Adipocyte (in vitro differentiated cells): Measurements from ENCODE around the gene SLC66A2.
"Not testable (repeated sequence)": the region's sequence is repeated elsewhere in the genome, so short reads cannot be mapped to it uniquely, and the experiment has no call there.

Source experiments
- DNase-seq: peaks from one replicate; pipeline ENCODE4 v3.0.0-alpha.2; 2015; ENCODE audit warnings: low read depth
- H3K27me3 ChIP-seq: replicated peaks from 2 replicates; pipeline ENCODE4 v1.7.0; 2013; ENCODE audit warnings: mild to moderate bottlenecking, low read length, moderate library complexity; ENCODE audit not compliant: control insufficient read depth, insufficient read depth
- H3K36me3 ChIP-seq: 2 replicates; pipeline ENCODE4 v1.7.0; 2013; ENCODE audit warnings: low read length, mild to moderate bottlenecking, moderate library complexity; ENCODE audit not compliant: control insufficient read depth, insufficient read depth, severe bottlenecking
- H3K4me1 ChIP-seq: 2 replicates; pipeline ENCODE4 v1.7.0; 2013; ENCODE audit warnings: mild to moderate bottlenecking, low read length, moderate library complexity; ENCODE audit not compliant: control insufficient read depth, insufficient read depth
- H3K4me3 ChIP-seq: 2 replicates; pipeline ENCODE4 v1.7.0; 2013; ENCODE audit warnings: mild to moderate bottlenecking, low read length, moderate library complexity
- H3K9ac ChIP-seq: 2 replicates; pipeline ENCODE4 v1.7.0; 2013; ENCODE audit warnings: mild to moderate bottlenecking, low read length, moderate library complexity
- H3K9me3 ChIP-seq: 2 replicates; pipeline ENCODE4 v1.7.0; 2013; ENCODE audit warnings: mild to moderate bottlenecking, low read length, moderate library complexity; ENCODE audit not compliant: control insufficient read depth

The SLC66A2 gene

DNA sequence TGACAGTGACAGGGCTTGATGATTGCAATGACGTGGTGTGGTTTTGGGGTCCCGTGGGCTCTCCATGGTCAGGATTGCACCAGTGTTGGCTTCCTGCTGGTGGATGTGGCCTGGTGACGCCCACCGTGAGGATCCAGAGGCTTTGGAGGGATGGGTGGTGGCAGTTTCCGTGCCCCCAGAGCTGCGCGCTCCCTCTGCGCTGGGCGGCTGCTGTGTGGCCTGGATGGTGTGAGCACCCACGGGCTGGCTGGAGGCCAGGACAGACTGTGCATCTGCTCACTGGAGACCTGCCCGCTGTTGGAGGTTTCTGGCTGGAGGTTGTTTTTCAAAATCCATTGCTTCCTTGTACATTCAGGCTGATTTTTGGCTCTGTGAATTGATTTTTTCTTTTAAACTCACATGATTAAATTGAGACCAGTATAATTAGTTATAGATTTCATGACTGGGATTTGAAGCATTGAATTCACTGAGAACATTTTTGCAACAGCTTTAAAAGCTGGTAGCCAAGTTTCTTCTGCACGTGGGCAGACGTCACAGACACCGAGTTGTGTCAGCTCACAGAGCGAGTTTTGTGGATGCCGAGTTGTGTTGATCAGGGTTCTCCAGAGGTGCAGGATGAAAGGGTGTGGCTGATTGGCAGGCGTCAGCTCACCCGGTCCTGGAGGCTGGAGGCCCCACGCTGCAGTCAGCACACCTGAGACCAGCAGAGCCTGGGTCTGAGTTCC, 81.0 kb downstream of the SLC66A2 start:
- Histone ChIP-seq H3K4me1 (no peaks in the 10 kb centered on the region), H3K9me3 (no peaks in the 10 kb centered on the region), H3K27me3 (peaks cover 29% of the 10 kb centered on the region), H3K4me3 (no peak overlapping the region), H3K36me3 (no peaks in the 10 kb centered on the region), H3K9ac (no peak overlapping the region)
- no peak for DNase-seq

DNA sequence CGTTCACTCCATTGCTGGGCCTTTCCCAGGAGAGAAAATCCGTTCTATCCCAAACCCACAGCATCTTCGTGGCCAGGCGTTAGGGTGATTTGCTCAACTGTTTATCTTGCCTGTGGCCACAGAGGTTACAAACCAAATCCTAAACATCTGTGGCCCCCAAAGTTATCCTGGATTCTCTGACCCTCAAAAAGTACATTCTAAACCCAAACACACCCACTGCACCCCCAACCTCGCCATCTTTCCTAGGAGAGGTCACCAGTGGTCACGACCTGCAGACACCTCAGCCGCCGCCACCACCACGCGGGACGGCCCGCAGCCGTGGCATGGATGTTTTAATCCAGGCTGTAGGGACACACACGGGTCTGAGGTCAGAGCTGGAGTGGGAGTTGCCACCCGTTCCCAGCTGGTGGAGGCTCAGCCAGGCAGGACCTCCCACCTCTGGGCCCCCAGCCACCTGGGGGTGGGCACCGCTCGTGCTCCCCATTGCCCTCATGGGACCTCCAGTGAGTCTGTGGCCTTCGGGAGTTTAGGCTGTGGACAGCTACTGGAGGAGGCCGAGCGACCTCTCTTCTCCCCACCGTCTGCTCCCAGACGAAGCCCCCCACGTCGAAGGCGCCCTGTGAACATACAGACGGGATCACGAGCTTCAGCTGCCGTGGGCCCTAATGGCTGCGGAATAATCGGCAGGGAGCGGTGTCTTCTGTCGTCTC, 81.7 kb downstream of the SLC66A2 start:
- Histone ChIP-seq H3K27me3 (peaks cover 23% of the 10 kb centered on the region), H3K36me3 (no peaks in the 10 kb centered on the region), H3K9ac (no peak overlapping the region), H3K4me1 (no peaks in the 10 kb centered on the region), H3K4me3 (no peak overlapping the region), H3K9me3 (no peaks in the 10 kb centered on the region)
- no peak for DNase-seq

DNA sequence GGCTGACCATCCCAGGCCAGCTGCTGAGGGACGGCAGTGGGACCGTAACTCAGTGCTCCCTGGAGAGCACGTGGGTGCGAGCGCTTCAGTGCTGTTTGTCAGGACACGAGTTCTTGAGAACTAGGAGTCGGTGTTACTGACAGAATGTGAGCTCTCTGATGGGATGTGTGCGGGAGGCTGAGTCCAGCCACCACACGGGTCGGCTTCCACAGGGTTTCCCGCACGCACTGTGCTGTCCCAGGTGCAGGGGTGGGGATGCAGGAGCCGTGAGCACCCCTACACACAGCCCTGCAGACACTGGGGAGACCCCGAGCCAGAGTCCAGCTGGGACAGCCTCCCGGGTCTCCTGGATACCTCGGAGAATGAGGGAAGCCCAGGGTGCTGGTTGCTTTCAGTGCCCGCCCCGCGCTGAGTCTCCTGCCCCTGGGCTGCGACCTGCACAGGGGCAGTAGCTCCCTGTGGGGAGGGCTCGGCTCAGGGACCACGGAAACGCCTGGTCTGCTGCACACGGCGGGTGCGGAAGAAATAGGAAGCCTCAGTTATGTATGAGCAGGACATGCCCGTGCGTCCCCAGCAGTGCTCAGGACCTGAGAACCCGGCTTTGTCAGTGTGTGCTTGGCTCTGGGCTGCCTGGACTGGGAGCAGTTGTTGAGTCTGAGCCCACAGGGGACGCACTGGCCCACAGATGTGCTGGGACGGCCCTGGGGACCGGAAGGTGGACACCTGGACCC, 82.5 kb downstream of the SLC66A2 start:
- no peaks in the 10 kb centered on the region for H3K36me3 ChIP-seq
- H3K4me3 ChIP-seq = no peak overlapping the region
- no peak overlapping the region for H3K9ac ChIP-seq
- no peaks in the 10 kb centered on the region for H3K4me1 ChIP-seq
- H3K27me3 ChIP-seq = peaks cover 17% of the 10 kb centered on the region
- H3K9me3 ChIP-seq = no peaks in the 10 kb centered on the region
- DNase-seq = no peak

DNA sequence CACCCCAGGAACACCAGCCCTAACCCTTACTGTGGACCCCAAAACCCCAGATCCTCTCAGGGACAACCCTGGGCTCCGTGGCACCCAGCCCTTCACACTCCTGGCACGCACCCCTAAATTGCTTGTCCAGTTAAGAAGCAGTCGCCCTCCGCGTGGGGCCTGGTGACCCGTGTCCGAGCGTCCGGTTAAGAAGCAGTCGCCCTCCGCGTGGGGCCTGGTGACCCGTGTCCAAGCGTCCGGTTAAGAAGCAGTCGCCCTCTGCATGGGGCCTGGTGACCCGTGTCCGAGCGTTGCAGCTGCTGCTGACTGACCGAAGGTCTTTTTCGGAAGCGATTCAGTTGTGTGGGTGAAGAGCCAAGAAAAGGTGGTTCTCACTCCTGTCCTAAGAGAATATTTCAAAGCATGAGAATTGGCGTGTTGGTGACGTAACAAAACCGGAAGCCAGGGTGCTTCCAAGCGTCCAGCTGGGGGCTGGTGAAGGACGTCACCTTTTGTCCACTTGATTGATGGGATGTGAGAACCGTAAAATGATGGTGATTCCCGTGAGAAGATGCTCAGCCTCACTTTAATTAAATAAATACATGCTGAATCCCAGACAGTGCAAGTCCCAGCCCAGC, 83.2 kb downstream of the SLC66A2 start:
- Histone ChIP-seq H3K9me3 (no peaks in the 10 kb centered on the region), H3K27me3 (peaks cover 12% of the 10 kb centered on the region), H3K4me1 (no peaks in the 10 kb centered on the region), H3K9ac (no peak overlapping the region), H3K4me3 (no peak overlapping the region), H3K36me3 (no peaks in the 10 kb centered on the region)
- DNase-seq = no peak

DNA sequence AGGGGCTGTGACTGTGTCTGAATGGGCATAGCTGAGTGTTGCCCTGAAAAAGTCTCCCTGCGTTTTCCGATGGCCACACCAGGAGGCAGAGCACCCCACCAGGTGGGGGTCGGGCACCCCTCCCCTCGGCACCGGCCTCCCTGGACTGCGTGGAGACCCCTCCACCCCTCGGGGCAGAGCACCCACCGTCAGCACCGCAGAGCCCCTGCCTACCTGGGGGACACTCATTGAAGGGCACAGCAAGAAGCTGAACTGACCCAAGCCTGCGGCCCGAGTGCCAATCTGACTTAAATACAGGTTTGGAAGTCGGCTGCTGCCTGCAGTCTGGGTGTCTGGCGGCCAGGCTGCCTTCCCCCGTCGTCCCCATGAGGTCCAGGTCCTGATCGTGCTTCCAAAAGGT, 83.8 kb downstream of the SLC66A2 start:
- Histone ChIP-seq H3K27me3 (peaks cover 16% of the 10 kb centered on the region), H3K36me3 (no peaks in the 10 kb centered on the region), H3K9ac (no peak overlapping the region), H3K9me3 (peaks cover under 1% of the 10 kb centered on the region), H3K4me3 (no peak overlapping the region), H3K4me1 (no peaks in the 10 kb centered on the region)
- no peak for DNase-seq

DNA sequence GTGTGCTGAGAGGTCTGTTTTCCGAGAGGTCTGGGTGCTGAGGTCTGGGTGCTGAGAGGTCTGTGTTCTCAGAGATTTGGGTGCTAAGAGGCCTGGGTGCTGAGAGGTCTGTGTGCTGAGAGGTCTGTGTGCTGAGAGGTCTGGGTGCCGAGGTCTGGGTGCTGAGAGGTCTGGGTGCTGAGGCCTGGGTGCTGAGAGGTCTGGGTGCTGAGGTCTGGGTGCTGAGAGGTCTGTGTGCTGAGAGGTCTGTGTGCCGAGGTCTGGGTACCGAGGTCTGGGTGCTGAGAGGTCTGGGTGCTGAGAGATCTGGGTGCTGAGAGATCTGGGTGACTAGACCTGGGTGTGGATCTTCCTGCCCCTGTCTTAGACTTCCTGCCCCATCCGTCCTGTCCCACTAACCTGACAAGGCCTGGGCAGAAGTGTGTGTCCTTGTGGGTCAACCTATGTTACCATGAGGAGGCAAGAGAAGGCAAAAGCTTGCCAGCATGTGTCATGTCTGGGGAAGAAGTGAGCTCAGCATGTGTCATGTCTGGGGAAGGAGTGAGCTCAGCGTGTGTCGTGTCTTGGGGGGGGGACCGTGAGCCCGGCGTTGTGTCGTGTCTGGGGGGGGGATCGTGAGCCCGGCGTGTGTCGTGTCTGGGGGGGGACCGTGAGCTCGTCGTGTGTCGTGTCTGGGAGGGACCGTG, 84.4 kb downstream of the SLC66A2 start:
- no peaks in the 10 kb centered on the region for H3K36me3 ChIP-seq
- DNase-seq = no peak
- H3K4me3 ChIP-seq = no peak overlapping the region
- peaks cover 16% of the 10 kb centered on the region for H3K27me3 ChIP-seq
- H3K9ac ChIP-seq = no peak overlapping the region
- H3K9me3 ChIP-seq = peaks cover 6% of the 10 kb centered on the region
- no peaks in the 10 kb centered on the region for H3K4me1 ChIP-seq

DNA sequence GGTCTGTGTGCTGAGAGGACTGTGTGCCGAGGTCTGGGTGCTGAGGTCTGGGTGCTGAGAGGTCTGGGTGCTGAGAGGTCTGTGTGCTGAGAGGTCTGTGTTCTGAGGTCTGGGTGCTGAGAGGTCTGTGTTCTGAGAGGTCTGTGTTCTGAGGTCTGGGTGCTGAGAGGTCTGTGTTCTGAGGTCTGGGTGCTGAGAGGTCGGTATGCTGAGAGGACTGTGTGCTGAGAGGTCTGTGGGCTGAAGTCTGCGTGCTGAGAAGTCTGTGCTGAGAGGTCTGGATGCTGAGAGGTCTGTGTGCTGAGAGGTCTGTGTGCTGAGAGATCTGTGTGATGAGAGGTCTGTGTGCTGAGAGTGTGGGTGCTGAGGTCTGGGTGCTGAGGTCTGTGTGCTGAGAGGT, 85.5 kb downstream of the SLC66A2 start:
- H3K4me3 ChIP-seq, H3K9ac ChIP-seq, DNase-seq, H3K4me1 ChIP-seq, H3K36me3 ChIP-seq: not testable (repeated sequence)
- Histone ChIP-seq H3K27me3 (peaks cover 21% of the 10 kb centered on the region), H3K9me3 (peaks cover 14% of the 10 kb centered on the region)

DNA sequence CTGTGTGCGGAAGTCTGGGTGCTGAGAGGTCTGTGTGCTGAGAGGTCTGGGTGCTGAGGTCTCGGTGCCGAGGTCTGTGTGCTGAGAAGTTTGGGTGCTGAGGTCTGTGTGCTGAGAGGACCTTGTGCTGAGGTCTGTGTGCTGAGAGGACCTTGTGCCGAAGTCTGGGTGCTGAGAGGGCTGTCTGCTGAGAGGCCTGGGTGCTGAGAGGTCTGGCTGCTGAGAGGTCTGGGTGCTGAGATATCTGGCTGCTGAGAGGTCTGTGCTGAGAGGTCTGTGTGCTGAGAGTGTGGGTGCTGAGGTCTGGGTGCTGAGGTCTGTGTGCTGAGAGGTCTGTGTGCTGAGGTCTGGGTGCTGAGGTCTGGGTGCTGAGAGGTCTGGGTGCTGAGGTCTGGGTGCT, 86.5 kb downstream of the SLC66A2 start:
- not testable (repeated sequence) for H3K36me3 ChIP-seq, H3K4me3 ChIP-seq, H3K4me1 ChIP-seq, H3K9ac ChIP-seq, DNase-seq
- Histone ChIP-seq H3K27me3 (peaks cover 20% of the 10 kb centered on the region), H3K9me3 (peaks cover 14% of the 10 kb centered on the region)

DNA sequence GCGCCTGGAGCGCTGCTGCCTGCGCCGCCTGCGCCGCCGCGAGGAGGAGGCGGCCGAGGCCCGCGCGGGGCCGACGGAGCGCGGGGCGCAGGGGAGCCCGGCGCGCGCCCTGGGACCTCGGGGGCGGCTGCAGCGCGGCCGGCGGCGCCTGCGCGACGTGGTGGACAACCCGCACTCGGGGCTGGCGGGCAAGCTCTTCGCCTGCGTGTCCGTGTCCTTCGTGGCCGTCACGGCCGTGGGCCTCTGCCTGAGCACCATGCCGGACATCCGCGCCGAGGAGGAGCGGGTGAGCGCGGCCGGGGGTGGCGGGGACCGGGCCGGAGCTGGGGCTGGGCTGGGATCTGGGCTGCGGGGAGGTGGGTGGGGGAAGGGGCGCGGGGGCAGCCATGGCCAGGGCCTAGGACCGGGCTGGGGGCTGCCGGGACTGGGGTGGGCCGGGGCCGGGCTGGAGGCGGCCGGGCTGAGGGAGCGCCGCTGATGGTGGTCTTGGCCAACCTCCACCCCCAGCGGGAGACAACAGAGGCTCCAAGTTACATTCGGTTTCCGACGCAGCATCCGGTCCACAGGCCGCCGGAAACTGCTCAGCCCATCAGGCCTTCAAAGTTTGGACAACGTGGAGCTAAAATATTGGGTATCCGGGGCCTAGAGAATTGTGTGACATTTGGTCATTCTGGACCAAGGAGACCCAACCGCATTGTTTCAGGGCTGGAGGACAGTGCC, 87.3 kb downstream of the SLC66A2 start:
- H3K4me1 ChIP-seq = no peaks in the 10 kb centered on the region
- no peak overlapping the region for H3K9ac ChIP-seq
- H3K9me3 ChIP-seq = peaks cover 19% of the 10 kb centered on the region
- DNase-seq = no peak
- no peaks in the 10 kb centered on the region for H3K36me3 ChIP-seq
- no peak overlapping the region for H3K4me3 ChIP-seq
- H3K27me3 ChIP-seq = peaks cover 16% of the 10 kb centered on the region

DNA sequence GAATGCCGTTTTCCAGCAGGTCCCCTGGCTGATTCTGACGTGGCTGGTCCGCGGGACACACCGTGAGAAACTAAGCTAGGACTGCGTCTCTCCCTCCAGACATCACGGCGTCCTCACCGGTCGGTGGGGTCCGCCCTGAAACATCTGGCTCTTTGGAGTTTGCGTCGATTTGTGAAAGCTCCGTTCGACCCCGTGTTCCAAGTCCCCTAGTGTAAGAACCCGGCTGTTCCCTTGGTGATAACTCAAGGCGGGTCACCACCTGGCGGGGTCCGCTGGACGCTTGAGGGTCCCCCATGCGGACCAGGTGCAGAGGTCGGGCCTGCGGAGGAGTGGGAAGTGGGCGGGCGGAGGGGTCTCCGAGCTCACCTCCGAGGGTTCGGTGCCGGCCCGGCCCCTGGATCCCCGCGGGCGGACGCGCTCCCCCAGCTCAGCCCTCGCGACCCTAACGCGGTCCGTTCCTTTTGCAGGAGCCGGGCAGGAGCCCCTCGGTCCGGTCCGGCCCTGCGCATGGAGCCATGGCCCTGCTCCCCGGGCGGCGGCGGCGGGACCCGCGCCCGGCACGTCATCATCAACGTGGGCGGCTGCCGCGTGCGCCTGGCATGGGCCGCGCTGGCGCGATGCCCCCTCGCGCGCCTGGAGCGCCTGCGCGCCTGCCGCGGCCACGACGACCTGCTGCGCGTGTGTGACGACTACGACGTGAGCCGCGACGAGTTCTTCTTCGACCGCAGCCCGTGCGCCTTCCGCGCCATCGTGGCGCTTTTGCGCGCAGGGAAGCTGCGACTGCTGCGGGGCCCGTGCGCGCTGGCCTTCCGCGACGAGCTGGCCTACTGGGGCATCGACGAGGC, 88.1 kb downstream of the SLC66A2 start:
- peaks cover 19% of the 10 kb centered on the region for H3K27me3 ChIP-seq
- H3K36me3 ChIP-seq = no peaks in the 10 kb centered on the region
- H3K4me1 ChIP-seq = no peaks in the 10 kb centered on the region
- peaks cover 19% of the 10 kb centered on the region for H3K9me3 ChIP-seq
- DNase-seq = no peak
- H3K4me3 ChIP-seq = no peak overlapping the region
- H3K9ac ChIP-seq = no peak overlapping the region
